ENCODE results near the gene RSRC2.

The RSRC2 gene

DNA sequence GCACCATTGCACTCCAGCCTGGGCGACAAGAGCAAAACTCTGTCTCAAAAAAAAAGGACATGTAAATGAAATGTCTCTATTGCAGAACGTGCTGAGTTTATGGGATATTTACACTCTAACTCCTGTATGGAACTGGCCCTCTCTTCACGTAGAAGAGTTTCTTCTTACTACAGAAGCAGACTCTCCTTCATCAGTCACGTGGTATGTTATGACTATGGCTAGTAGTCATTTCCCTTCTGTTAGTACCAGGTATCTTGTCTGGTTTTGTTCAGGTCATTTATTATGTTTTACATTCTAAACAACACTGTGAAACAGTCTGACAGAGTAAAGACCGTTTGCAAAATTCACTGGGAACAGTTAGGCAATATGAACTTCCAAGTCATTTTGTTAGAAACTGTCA lies 20.6 kb upstream of the RSRC2 start:
- H3K4me2 ChIP-seq: no peak overlapping the region
- H3K4me1 ChIP-seq: no peaks in the 10 kb centered on the region
- no peak overlapping the region for H3K27ac ChIP-seq
- H3K27me3 ChIP-seq: no peaks in the 10 kb centered on the region
- H3K36me3 ChIP-seq: peaks cover 60 to 100% (median 98%) of the 10 kb centered on the region in 11 experiments
- no peak overlapping the region for H3K9ac ChIP-seq
- no peaks in the 10 kb centered on the region for H4K20me1 ChIP-seq
- no peak overlapping the region for H3K4me3 ChIP-seq
- no peaks in the 10 kb centered on the region for H3K9me3 ChIP-seq (replicated peaks in 1 of 11)
- TF ChIP-seq Cebpa-rat (IDR thresholded peaks at IDR 0.05): no peak

DNA sequence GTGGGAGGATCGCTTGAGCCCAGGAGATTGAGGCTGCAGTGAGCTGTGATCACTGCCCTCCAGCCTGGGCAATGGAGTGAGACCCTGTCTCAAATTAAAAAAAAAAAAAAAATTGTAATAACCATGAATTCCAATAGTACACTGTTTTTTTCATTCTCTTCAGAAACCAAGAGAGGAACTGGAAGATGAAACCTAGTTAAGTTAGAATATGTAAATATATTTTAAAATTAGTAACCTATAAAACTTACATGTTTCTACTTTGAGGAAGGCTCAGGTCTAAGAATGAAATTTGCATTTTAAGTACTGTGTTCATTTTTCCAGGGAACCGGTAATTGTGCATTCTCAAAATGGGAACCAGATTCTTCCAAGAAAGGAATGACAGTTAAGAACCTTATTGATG lies 19.1 kb upstream of the RSRC2 start:
- Histone ChIP-seq H3K9me3 (replicated peaks in 1 of 11) (no peaks in the 10 kb centered on the region), H3K9ac (no peak overlapping the region), H3K4me1 (peaks cover 0 to 8% (median 5%) of the 10 kb centered on the region in 10 experiments; a peak in 13 of 20 replicates), H3K27ac (no peak overlapping the region), H4K20me1 (no peaks in the 10 kb centered on the region), H3K4me2 (no peak overlapping the region), H3K27me3 (no peaks in the 10 kb centered on the region), H3K36me3 (peaks cover 55 to 100% (median 97%) of the 10 kb centered on the region in 11 experiments), H3K4me3 (no peak overlapping the region)
- TF ChIP-seq Cebpa-rat (IDR thresholded peaks at IDR 0.05): no peak

DNA sequence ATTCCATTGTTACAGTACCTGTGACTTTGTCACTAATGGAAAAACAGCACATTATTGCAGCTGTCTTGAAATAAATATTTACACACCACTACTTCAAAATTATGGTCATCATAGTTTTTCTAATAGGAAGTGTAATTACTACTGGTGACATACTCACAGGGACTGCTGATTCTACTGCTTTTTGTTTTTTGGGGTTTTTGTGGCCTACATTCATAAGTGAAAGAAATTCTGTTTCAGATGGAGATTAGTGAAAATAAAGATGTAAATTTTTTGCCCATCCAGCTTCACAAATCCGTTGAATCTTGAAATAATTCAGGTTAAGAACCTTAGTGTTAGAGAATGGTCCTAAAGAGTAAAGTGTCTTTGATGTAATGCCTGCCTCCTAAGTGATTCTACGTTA lies 17.8 kb upstream of the RSRC2 start:
- H3K9ac ChIP-seq: no peak overlapping the region
- H3K4me2 ChIP-seq: no peak overlapping the region
- H4K20me1 ChIP-seq: no peaks in the 10 kb centered on the region
- peaks cover 0 to 10% (median 7%) of the 10 kb centered on the region in 10 experiments; a peak in 13 of 20 replicates for H3K4me1 ChIP-seq
- H3K27me3 ChIP-seq: no peaks in the 10 kb centered on the region
- H3K4me3 ChIP-seq: no peak overlapping the region
- no peak for TF ChIP-seq Cebpa-rat (IDR thresholded peaks at IDR 0.05)
- no peak overlapping the region for H3K27ac ChIP-seq
- H3K9me3 ChIP-seq (replicated peaks in 1 of 11): no peaks in the 10 kb centered on the region
- H3K36me3 ChIP-seq: peaks cover 44 to 100% (median 94%) of the 10 kb centered on the region in 11 experiments

DNA sequence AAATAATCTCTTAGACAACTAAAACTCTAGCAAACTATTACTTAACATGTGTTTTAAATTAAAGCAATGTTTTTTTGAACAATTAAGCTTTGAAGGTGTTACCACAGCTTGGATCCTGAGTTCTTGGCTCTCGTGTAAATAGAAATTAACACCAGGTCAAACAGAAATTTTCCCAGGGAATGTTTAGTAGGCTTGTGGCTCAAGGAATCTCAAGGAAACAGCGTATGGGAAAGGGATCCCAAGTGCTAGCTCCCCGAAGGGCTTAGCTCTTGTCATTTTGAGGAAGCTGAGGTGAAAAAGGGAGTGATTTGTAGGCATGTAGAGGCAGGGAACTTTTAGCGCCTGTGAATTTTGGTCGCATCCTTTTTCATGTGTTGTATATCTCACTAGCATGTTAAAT lies 11.8 kb upstream of the RSRC2 start:
- no peaks in the 10 kb centered on the region for H3K27me3 ChIP-seq
- no peak overlapping the region for H3K4me3 ChIP-seq
- no peak overlapping the region for H3K4me2 ChIP-seq
- no peak overlapping the region for H3K27ac ChIP-seq
- peaks cover 46 to 100% (median 95%) of the 10 kb centered on the region in 11 experiments for H3K36me3 ChIP-seq
- no peak overlapping the region for H3K9ac ChIP-seq
- no peaks in the 10 kb centered on the region; a peak in 2 of 22 replicates for H4K20me1 ChIP-seq
- no peak for TF ChIP-seq Cebpa-rat (IDR thresholded peaks at IDR 0.05)
- H3K9me3 ChIP-seq (replicated peaks in 1 of 11): no peaks in the 10 kb centered on the region
- H3K4me1 ChIP-seq: peaks cover 0 to 10% (median 7%) of the 10 kb centered on the region in 10 experiments; a peak in 13 of 20 replicates

DNA sequence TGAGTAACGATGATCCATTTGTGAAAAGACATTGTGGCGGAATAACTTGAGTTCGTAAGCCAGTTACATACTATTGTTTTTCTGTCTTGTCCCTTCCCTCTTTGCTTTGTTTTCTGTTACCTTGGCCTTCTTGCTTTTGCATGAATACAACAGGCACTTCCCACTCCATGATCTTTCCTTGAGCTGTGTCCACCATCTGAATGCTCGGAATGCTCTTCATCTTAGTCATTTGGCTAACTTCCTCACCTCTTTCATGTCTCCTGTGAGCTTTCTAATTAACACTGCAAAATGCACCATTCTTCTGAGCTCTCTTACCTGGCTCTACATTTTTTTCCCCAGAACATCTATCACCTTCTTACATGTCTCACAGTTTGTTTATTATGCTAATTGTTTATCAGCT lies 10.3 kb upstream of the RSRC2 start:
- H3K9ac ChIP-seq: no peak overlapping the region
- H3K36me3 ChIP-seq: peaks cover 42 to 100% (median 95%) of the 10 kb centered on the region in 11 experiments
- H3K9me3 ChIP-seq (replicated peaks in 1 of 11): no peaks in the 10 kb centered on the region
- no peaks in the 10 kb centered on the region; a peak in 2 of 22 replicates for H4K20me1 ChIP-seq
- TF ChIP-seq Cebpa-rat (IDR thresholded peaks at IDR 0.05): no peak
- peaks cover 0 to 10% (median 7%) of the 10 kb centered on the region in 10 experiments; a peak in 13 of 20 replicates for H3K4me1 ChIP-seq
- H3K27ac ChIP-seq: no peak overlapping the region
- no peaks in the 10 kb centered on the region for H3K27me3 ChIP-seq
- no peak overlapping the region for H3K4me3 ChIP-seq
- no peak overlapping the region for H3K4me2 ChIP-seq

DNA sequence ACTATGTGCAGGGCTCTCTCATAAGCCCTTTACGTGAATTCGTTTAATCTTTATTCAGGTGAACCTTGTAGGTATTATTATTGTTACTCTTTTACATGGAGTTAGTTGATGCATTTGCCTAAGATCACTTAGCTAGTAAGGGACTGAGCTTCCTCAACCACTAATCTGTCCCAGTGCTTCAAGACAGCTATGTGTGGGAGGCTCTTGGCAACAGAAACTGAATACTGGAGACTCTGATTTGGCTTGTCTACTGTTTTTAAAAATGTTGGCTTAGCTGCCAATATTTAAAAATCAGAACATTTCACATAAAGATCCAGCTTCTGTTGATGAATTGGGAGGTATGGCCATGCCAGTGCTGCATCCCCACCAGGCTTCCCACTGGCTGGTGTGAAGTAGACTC lies 7.1 kb upstream of the RSRC2 start:
- H3K4me2 ChIP-seq: no peak overlapping the region
- no peaks in the 10 kb centered on the region; a peak in 2 of 22 replicates for H4K20me1 ChIP-seq
- H3K4me3 ChIP-seq: no peak overlapping the region
- H3K9ac ChIP-seq: no peak overlapping the region
- no peak overlapping the region for H3K27ac ChIP-seq
- H3K36me3 ChIP-seq: peaks cover 43 to 100% (median 96%) of the 10 kb centered on the region in 11 experiments
- H3K4me1 ChIP-seq: peaks cover under 1 to 8% (median 3%) of the 10 kb centered on the region in 10 experiments; a peak in 16 of 20 replicates
- TF ChIP-seq Cebpa-rat (IDR thresholded peaks at IDR 0.05): no peak
- no peaks in the 10 kb centered on the region for H3K27me3 ChIP-seq
- H3K9me3 ChIP-seq (replicated peaks in 1 of 11): no peaks in the 10 kb centered on the region

DNA sequence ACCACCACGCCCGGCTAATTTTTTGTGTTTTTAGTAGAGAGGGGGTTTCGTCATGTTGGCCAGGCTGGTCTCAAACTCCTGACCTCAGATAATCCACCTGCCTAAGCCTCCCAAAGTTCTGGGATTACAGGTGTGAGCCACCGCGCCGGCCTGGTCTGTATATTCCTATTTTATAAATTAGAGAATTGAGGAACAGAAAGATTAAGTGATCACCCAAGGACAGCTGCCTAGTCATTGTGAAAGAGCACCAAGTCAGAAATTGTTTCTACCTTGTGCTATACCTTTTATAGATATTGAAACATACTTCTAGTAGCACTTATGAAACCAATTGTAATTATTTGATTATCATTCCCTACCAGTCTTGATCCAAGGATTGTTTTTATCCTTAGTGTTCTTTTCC lies 2.3 kb upstream of the RSRC2 start:
- peaks cover 25 to 35% (median 27%) of the 10 kb centered on the region in 10 experiments for H3K4me1 ChIP-seq
- H3K36me3 ChIP-seq: peaks cover 34 to 71% (median 65%) of the 10 kb centered on the region in 11 experiments
- H4K20me1 ChIP-seq: peaks cover 16 to 24% (median 22%) of the 10 kb centered on the region in 11 experiments
- H3K27ac ChIP-seq: no peak overlapping the region
- no peaks in the 10 kb centered on the region for H3K27me3 ChIP-seq
- H3K9me3 ChIP-seq (replicated peaks in 1 of 11): no peaks in the 10 kb centered on the region
- H3K4me2 ChIP-seq: peak overlapping the region in 10 of 11 experiments; percentile 72 to 93 (median 84); a peak in 16 of 22 replicates
- peak overlapping the region in 5 of 11 experiments; percentile 3 to 100 (median 99); a peak in 5 of 22 replicates for H3K9ac ChIP-seq
- H3K4me3 ChIP-seq: no peak overlapping the region
- no peak for TF ChIP-seq Cebpa-rat (IDR thresholded peaks at IDR 0.05)

DNA sequence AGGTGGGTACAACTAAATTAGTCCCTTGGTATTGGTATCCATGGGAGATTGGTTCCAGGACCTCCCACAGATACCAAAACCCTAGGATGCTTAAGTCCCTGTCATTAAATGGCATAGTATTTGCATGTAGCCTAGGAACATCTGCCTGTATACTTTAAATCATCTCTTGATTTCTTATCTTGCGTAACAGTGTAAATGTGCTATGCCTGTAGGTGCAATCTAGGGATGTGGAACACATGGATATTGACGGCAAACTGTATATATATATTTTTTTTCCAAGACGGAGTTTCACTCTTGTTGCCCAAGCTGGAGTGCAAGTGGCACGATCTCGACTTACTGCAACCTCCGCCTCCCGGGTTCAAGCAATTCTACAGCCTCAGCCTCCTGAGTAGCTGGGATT lies 1.8 kb upstream of the RSRC2 start:
- Histone ChIP-seq H4K20me1 (peaks cover 20 to 28% (median 26%) of the 10 kb centered on the region in 11 experiments), H3K36me3 (peaks cover 34 to 71% (median 65%) of the 10 kb centered on the region in 11 experiments), H3K4me1 (peaks cover 29 to 39% (median 32%) of the 10 kb centered on the region in 10 experiments), H3K9ac (peak overlapping the region; percentile 76 to 100 (median 99); a peak in 21 of 22 replicates), H3K9me3 (replicated peaks in 1 of 11) (no peaks in the 10 kb centered on the region), H3K27ac (peak overlapping the region in 5 of 11 experiments; percentile 96 to 100 (median 99); a peak in 7 of 22 replicates), H3K27me3 (no peaks in the 10 kb centered on the region), H3K4me2 (peak overlapping the region; percentile 72 to 93 (median 84)), H3K4me3 (peak overlapping the region; percentile 88 to 99 (median 97); a peak in 14 of 20 replicates)
- peak in 4 of 11 experiments; percentile 12 to 31 (median 20); a peak in 1 of 22 replicates for TF ChIP-seq Cebpa-rat (IDR thresholded peaks at IDR 0.05)

DNA sequence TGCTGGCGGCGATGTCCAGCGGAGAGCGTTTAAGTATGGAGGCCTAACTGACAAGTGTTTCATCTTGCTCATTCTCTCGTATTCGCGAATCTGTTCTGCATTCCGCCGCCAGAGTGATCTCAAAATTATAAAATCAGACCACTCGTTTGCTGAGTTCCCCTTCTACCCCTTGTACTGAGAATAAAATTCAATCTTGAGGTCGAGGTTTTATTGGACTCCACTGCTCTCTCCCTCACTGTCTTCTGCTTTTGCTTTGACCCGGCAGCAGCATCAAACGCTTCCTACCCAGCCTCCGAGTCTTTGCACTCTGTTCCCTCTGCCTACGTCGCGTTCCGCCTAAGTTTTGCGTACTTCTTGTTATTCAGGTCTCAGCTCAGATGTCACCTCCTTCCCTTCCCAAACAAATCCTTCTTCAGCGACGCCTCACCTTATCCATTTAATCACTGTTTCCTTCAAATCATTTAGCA lies 775 bp upstream of the RSRC2 start:
- TF ChIP-seq Cebpa-rat (IDR thresholded peaks at IDR 0.05): no peak
- H3K4me3 ChIP-seq: peak overlapping the region; percentile 88 to 99 (median 97)
- peak overlapping the region; percentile 18 to 100 (median 99); a peak in 21 of 22 replicates for H3K27ac ChIP-seq
- H3K9me3 ChIP-seq (replicated peaks in 1 of 11): no peaks in the 10 kb centered on the region
- H3K4me2 ChIP-seq: peak overlapping the region; percentile 72 to 93 (median 84)
- H3K9ac ChIP-seq: peak overlapping the region; percentile 76 to 100 (median 99)
- H4K20me1 ChIP-seq: peaks cover 30 to 39% (median 37%) of the 10 kb centered on the region in 11 experiments
- H3K27me3 ChIP-seq: no peaks in the 10 kb centered on the region
- H3K4me1 ChIP-seq: peaks cover 38 to 50% (median 41%) of the 10 kb centered on the region in 10 experiments
- peaks cover 33 to 71% (median 65%) of the 10 kb centered on the region in 11 experiments for H3K36me3 ChIP-seq
